HG03442 (cell line): ENCODE results near the gene SEMA7A.
"Not testable (repeated sequence)": the region's sequence is repeated elsewhere in the genome, so short reads cannot be mapped to it uniquely, and the experiment has no call there.

Source experiments
- ATAC-seq: cut with Tn5 transposase; IDR thresholded peaks from one replicate; pipeline ENCODE4 v1.9.1; 2021; ENCODE audit warnings: mild to moderate bottlenecking, moderate library complexity; ENCODE audit not compliant: unreplicated experiment

SEMA7A gene

DNA sequence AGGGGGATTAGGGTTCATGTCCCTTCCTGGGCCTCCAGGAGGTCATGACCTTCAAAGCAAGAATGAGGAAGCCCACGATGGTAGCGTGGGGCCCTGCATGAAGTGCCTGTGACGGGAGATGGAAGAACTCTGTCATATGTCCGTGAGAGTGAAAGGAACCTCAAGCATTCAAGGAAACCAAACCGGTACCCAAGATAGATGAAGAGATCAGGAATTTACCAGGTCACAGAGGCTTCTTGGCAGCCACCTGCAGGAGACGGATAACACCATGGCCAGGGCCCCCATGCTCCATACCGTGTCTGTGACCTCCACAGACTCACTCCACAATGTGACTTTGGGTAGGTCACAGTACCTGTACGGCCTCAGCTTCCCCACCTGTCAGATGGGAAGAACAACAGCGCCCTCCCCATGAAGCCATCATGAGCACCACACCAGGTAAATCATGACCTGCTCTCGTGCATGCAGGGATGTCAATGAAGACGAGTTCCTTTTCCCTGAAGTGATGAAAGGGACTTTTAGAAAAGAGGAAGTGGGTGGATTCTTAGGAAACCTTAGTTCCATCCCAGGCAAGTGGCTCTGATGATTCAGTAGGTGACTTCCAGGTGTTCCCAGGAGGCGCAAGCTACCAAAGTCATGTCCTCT, 43.0 kb downstream of the SEMA7A start:
- ATAC-seq = no peak

DNA sequence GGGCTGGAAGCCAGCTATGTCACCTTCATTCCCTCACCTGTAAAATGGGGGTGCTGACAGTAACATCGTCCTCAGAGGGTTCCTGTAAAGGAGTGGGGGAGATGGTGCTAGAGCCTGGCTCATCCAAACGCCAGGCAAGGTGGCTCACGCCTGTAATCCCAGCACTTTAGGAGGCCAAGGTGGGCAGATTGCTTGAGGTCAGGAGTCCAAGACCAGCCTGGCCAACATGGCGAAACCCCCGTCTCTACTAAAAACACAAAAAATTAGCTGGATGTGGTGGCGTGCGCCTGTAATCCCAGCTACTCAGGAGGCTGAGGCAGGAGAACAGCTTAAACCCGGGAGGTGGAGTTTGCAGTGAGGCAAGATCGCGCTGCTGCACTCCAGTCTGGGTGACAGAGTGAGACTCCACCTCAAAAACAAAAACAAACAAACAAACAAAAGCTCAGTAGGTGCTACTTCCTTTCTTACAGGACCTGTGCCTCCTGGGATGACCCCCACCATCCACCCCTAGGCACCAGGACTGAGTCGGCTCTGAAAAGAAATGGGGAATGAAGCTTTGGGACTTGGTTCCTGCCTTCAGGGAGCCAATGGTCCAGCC, 43.6 kb downstream of the SEMA7A start:
- ATAC-seq = not testable (repeated sequence)

DNA sequence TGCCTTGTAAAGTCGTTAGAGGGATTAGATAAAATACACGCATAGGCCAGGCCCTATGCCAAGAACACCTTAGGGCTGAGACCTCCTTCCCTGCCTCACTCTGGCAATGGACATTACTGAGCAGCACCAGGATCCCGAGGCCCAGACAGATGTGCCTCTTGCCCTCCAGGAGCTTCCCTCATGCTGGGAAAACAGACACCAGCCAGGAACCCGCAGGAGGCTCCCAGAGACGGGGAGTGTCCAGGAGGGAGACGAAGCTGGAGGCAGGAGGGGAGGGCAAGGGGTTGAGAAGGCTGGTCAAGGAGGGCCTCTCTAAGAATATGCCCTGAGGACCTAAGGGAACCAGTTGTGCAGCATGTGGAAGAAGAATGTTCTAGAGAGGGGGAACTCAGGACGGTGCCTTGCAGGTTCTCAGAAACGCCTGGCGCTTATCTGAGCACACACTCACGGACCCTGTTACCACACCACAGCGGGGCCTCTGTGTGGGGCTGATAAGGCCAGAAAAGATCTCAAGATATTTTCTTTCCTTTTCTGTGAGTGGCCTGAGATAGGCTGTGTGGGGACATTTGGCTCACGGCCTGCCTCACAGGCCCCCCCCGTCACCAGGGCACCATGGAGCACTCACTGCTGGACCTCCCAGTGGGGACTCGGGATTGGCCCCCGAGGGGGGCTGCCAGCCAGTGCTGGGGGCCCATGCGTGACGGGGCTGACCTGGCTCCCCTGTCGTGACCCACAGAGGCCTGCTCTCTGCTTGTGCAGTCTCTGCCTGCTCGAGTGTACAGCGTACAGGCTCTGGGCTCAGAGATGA, 44.3 kb downstream of the SEMA7A start:
- no peak for ATAC-seq

DNA sequence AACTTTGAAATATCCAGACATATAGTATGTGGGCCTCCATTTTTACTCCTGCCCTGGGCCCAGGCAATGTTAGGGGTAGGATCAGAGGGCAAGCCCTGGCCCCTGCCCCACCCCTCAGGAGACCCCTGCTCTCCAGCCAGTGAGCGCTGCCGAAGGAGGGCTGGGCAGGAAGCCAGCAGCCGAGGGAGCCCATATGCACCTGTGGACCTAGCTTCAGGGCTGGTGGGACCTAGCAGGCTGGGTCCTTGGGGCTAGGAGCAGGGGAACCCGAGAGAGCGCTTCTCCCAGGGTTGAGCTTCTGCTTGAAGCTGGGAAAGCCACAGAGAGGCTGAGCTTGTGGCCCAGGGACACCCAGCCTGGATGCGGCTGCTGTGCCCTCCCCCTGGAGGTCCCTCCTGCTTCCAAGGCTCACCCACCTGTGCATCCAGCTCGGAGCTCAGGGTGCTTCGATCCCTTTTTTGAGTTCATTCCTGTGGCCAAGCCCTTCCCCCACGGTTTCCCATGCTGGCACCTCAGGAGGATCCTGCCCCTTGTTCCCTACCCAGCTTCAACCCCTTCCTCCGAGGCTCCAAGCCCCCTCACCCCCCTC, 45.3 kb downstream of the SEMA7A start:
- no peak for ATAC-seq

DNA sequence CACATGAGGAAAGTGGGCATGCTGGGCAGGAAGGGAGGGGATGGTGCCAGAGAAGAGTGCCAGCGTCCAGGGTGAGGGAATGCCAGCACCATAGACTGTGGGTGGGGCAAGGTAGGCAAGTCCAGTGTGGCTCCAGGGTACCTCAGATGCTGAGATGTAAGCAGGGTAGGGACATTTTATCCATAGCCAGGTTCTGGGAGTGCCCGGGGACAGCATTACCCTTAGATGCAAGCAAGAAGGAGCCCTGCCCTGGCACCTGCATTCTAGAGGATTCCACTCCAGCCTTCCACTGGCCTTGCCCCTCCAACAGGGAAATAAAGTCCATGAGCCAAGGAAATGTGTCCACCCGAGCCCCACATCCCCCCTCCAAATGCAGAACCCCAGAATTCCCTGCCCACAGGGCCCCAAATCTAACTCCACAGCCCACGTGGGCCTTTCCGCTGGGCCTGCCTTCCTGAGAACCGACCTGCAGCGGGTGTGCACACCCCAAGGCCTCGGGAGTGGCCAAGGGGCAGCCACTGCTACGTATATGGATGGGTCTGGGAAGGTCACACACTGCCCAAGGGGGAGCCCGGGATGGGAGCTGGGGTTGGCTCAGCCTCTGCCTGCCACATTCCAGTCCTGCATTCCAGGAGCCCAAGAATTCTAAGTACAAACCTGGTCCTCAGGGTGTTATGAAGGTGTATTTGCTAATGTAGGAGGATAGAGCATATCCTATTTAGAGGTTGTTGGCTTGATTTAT, 46.0 kb downstream of the SEMA7A start:
- ATAC-seq = no peak

DNA sequence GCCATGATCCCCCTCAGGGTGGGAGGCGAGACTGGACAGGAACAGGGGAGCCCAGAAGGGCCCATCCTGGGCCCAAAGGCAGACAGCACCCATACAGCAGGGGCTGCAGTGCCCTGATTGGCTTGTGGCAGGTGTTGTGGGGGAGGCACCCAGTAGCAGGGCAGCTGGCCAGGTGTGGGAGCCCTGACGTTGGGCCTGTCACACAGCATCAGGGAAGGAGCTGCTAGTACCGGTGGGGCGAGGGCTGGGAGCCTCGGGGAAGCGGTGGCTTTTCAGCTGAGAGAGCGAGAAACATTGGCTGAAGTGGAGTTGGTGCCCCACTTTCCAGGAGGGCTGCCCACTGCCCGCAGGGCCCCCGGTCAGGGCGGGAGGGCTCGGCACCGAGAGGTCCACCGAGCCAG, 46.6 kb downstream of the SEMA7A start:
- ATAC-seq = no peak

DNA sequence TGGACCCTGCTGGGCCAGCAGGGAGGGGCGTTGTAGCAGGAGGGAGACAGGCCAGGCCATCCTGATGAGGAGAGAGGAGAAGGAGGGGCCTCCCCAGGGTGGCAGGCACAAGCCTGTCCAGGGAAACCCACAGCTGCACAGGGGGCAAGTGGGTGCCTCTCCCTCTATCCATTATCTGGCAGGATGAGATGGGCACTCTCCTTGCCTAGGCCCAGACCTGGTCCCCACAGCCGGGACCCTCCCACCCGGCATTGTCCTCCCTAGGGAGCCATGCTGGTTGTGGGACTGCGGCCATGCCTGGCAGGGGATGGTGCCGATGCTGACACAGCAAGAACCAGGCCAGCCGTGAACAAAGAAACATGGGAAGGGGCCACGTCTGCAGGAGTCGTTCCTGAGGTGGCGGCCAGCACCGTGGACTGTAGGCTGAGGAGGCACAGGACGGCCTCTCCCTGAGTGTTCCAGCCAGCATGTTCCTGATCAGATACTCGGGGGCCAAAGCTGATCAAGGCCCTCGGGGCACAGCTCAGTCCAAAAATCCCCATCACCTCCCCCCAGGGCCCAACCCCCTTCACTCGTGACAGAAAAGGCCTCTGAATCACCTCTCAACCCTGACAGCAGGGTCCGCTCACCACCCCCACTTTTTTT, 47.1 kb downstream of the SEMA7A start:
- no peak for ATAC-seq

DNA sequence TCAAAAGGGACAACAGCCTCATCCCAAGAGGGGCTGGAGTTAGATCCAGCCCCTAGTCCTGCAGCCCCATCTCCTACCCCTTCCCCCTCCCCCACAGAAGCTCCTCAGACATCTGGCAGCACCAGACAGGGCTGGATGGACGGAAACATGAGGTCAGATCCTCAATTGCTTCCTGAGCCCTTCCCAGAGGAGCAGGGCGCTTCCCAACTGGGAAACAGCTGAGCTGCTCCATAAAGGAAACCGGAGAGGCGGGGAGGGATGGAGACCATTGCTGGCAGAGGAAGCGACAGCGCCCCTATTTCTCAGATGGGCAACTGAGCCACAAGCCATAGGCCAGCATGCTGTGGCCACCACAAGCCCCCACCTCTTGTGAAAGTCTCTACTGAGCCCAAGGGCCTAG, 48.0 kb downstream of the SEMA7A start:
- no peak for ATAC-seq

DNA sequence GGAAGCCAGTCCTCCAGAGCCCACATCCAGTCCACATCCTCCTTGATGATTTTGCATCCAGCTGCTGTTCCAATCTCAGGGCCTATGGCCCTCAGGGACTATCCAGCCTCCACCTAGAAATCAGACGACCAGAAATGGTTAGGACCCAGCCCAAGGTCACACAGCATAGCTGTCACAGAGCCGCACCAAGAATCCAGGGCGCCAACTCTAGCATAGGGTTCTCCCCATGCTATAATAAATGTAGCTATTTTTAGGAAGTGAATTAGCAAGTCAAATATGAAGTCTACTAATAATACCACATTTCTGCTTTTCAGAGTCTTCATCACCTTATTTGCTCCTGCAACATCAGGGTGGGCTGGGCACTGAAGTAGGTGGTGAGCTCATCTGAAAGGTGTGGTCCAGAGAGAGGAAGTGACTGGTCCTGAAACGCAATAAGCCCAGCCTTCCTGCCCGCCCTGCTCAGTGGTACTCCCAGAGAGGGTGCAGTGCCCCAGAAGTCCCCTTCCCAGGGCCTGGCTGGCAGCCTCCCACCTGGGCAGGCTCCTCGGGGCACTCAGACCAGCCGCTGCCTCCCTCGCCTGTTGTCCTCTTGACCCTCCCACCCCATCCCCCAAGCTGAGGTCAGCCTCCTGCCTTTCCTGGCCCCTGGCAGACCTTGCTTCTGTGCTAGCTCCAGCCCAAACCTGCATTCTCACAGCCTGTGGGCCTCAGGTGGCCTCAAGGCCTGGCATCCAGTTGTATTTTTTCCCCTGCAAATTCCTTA, 48.7 kb downstream of the SEMA7A start:
- peak; percentile 53 for ATAC-seq

DNA sequence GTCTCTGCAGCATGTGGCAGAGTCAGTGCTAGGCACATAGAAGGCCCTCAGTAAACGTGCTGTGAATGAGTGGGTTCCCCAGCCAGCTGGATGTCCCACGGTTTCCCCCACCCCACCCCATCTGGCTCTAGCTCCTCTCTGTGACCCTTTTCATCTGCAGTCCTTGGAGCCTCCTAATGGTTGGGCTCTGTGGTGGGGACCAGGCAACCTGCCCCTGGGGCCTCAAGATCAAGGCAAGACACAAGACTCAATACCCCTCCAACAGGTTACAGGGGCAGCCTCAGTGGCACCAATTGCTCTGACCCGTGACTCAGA, 49.2 kb downstream of the SEMA7A start:
- ATAC-seq = no peak

DNA sequence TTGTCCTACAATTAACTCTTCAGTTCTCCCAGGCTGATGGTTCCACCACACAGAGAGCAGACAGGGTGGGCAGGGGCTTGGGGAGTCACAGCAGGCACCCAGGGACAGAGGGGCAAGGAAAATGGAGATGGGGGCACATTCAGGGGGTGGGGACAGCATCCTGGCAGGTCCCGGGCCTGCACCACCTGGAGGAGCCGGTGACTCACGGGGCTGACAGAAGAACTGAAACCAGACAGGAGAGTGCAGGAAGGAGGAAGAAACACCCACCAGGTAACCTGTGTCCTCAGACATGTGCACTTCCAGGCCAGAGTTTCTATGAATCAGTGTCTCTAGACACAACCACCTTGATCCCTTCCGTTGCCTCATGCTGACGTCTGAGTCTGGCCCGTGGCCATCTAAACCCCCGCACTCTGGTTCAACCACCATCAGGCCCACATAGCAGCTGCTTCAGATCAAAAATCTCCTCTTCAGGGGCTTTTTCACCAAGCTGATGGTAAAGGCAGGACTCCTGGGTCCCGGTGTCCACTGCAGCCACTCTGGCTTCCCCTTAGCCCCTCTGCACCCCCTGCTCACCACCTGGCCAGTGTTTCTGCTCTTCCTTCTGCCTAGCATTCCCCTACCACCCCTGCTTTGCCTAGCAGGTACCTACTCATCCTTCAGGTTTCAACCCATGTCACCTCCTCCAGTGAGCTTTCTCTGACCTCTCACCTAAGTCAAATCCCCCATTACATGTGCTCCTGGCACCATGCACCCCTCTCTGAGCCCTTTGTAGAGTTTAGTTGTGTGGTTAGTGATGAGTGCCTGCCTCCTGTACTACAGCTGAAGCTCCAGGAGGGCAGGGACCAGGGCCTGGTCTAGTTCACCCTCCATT, 49.8 kb downstream of the SEMA7A start:
- peak; percentile 41 for ATAC-seq

DNA sequence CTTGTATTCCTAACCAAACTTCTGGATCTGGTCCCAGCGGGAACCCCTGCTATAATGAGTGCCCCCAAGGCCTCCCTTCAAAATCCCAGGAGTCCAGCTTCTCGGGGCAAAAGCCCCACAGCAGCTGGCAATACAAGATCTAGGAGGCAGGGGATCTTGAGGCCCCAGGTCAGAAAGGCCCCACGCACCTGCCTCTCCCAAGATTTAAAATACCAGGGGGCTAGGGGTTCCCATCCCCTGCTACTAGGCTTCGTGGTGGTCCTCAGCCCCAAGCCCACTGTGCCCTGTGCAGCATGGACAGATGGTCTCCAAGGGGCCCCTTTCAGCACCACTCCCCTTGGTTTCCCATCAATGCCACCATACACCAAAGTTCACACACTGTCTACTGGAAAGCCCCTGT, 50.5 kb downstream of the SEMA7A start:
- no peak for ATAC-seq

DNA sequence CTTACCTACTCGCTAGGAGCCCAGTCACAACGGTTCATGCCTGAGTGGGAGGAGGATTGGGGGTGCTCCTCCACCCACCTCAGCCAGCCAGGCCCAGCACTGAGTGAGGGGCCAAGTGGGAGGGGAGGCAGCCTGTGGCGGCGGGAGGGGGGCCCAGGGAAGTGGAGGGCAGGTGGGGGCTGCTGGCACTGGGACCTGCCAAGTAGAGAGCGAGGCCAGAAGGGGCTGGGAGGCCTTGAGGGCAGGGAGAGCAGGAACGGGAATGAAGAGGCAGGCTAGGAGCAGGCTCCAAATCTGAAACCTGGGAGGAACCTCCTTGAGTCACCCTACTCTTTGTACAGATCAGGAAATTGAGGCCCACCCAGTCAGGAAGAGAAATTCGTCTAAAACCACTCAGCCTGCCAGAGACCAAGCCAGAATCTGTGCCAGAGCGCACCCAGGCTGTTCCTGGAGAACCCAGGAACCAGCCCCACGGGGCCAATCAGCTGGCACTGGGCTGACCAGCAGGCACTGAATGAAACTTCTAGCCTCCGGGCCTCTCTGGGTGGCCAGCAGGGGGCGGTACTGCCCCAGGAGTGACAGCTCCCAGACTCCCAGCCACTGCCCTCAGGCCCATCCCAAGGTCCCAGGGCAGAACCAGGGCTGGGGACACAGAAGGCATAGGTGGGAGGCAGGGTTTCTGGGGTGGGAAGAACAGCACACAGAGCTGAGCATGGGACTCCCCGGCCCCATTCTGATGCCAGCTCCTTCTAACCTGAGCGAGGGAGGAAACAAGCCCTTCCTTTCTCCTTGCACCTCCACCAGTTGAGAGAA, 51.5 kb downstream of the SEMA7A start:
- no peak for ATAC-seq

DNA sequence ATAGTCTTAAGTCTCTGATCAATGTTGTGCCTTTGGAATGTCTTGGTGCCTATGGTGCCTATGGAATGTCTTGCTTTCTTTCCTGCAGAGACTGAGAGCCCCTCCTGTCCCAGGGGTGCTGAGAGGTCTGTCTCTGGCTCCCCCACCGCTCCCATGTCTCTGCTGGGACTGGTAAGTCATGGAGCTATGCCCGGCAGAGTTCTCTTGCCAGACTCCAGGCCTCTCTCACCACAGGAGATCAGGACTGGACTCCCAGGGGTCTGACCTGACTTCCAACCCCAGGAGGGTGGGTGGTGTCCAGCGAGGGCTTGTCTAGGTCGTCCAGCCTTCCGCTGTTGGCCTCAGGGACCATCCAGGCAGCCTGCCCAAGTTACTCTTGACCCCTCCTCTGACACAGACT, 52.3 kb downstream of the SEMA7A start:
- no peak for ATAC-seq

DNA sequence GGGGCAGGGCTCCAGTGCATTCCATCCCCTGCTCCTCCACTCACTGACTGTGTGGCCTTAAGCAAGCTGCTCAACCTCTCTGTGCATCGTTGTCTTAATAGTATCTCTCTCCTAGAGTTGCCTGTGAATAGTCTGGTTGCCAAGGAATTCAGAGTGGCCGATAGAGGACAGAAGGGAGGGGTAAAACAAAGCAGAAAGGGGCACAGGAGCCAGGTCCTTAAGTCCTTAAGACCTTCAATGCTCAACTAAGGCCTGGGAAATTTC, 52.6 kb downstream of the SEMA7A start:
- no peak for ATAC-seq

DNA sequence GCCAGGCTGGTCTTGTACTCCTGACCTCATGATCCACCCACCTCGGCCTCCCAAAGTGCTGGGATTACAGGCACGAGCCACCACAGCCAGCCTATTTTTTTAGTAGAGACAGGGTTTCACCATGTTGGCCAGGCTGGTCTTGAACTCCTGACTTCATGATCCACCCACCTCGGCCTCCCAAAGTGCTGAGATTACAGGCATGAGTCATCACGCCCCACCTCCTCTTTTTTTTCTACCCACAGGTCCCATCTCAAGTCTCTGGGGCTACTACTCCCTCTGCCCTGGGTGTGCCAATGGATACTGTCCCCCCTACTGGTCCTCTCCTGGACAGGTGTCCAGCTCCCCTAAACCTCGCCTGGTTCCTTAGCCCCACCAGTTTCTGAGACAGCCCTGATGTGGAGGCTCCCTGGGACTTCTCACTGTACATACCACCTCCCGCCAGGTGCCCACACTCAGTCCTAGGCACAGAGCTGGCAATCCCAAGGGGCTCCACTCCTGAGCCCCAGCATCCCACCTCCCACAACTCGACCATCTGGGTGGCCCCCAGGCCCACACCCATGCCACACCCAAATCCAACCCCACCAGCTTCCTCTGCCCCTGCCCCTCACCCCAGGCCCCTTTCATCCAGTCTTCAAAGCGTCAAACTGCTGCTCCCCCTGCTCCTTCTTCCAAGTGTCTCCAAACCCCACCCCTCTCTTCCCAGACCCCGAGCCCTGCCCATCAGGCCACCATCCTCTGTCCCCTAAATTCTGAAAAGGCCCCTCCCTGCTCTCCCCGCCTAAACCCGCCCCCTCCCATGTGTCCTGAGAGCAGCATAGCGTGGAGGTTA, 53.2 kb downstream of the SEMA7A start:
- no peak for ATAC-seq

DNA sequence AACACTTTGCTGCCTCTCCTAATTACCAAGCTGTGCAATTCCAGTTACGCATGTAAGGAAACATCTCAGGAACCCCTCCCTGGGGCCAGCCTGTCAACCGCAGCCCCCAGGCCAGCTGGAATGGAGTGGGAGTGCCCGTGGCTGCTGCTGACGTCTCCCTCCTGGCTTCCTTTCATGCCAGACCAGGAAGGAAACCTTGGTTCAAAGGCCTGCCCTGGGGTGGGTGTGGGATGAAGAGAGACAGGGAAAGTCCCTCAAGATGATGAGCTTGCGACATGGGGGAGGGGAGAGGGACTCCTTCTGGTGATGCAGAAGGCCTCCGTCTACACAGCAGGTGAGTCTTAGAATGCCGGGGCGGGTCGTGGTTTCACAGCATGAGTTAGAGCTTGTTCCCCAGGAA, 54.9 kb downstream of the SEMA7A start:
- no peak for ATAC-seq
